Measurements from ENCODE around the gene RNF180.

RNF180 gene

GRCh38 chr5:64165500-64166200, at the start of gene RNF180:
Gene RNF180, plus strand, starts transcription at chr5:64165843. Its CDS starts 34,965 bp downstream, at chr5:64200808.
- DNase-seq (ENCODE audit: low spot score): peak; percentile 32

- no peak for DNase-seq (ENCODE audit: low spot score)
Observed at GRCh38 chr5:64125521-64125920, 40.1 kb upstream of the RNF180 start.

DNA sequence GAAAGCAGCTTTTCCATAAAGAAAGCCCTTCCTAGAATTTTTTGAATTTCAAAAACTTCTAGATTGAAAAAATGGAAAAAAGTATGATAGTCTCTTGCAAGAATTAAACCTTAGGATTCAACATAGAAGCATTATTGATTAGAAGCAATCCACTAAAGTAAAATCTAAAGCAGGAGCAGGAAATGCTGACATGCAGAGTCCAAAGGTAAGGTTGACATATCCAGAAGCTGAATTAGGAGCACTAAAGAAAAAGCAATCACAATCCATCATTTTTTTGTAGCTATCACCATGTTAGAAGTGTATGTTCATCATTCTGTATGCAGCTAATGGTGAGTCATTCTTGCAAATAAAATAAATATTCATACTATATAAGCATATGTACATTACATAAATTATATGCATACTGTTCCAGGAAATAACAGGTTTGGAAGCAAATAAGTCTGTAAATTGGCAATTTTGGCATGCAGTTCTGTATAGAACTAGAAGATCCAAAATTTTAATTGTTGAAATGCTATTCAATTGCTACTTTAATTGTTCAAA, 39.4 kb upstream of the RNF180 start:
- no peak for DNase-seq (ENCODE audit: low spot score)

- DNase-seq (ENCODE audit: low spot score): no peak
Observed at GRCh38 chr5:64140018-64140417, 25.6 kb upstream of the RNF180 start.

DNA sequence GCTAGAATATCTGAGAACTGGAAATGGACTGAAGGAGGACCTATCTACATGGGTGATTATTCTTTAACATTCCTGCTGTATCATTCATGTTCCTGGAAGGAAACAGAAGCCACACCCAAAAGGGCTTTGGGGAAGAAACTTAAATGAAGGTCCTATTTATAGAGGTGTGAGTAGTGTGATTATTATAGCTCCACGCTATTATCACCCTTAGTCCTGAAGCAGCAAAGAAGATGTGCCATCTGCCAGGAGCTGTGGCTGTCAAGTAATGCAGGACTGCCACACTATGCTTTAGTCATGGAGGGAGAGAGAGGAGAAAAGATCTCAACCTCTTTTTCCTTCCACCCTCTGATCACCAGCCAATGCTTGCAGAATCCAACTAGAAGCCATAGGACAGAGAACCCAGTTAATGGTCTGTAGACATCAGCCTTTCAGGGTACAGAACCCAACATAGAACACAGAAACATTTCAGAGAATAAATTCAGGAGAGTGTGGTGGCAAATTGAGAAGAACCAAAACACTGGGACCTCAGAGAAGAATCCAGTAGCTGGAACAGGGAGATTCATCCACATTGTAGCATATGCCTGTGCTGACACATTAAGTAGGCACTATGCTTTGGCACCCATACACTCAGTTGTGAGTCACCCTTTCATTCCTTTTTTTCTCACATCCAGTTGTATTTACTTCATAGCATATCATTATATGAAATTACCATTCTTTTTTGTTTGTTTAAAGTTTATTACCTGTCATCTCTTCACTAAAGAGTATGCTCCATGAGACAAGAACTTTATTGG, 21.0 kb upstream of the RNF180 start:
- no peak for DNase-seq (ENCODE audit: low spot score)

DNA sequence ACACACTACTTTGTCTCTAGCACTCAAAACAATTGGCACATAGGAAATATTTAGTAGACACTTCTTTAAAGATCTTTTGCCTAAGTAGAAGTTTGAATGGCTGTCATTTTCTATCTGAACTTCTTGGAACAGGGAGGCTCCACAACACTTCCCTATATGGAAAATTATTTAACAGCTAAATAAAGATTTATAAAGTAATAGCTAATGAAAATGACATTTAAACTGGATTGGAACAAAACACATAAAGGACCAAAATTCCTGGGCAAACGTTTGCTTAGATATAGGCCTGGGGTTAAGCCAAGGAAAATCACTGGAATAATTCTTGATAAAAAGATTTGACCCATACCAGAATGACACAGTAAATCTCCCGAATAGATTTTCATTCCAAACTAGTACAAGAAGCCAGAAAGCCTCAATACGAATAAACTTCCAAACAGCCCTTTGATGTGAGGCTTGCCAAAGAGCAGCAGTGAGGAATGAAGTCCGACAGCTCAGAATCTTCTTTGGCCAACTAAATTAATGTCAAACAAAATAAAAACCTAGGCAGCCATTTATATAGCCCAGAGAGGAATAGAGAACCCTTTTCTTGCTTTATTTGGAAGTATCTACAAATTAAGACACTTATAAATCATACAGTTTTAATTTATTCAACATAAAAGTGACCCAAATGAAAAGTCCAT, 20.3 kb upstream of the RNF180 start:
- DNase-seq (ENCODE audit: low spot score): no peak

- no peak for DNase-seq (ENCODE audit: low spot score)
Observed at GRCh38 chr5:64147379-64147778, 18.3 kb upstream of the RNF180 start.

- peak; percentile 66 for DNase-seq (ENCODE audit: low spot score)
Observed at GRCh38 chr5:64147849-64148441, 17.7 kb upstream of the RNF180 start.

GRCh38 chr5:64149268-64149667, 16.4 kb upstream of the RNF180 start:
- no peak for DNase-seq (ENCODE audit: low spot score)

DNA sequence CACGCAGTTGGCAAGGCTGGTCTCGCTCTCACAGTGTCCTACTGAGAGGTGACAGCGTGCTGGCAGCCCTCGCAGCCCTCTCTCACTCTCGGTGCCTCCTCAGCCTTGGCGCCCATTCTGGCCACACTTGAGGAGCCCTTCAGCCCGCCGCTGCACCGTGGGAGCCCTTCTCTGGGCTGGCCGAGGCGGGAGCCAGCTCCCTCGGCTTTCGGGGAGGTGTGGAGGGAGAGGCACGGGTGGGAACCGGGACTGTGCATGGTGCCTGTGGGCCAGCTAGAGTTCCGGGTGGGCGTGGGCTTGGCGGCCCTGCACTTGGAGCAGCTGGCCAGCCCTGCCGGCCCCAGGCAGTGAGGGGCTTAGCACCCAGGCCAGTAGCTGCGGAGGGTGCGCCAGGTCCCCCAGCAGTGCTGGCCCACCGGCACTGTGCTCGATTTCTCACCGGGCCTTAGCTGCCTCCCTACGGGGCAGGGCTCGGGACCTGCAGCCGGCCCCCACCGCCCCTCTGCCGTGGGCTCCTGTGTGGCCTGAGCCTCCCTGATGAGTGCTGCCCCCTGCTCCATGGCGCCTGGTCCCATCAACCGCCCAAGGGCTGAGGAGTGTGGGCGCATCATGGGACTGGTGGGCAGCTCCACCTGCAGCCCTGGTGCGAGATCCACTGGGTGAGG, 15.7 kb upstream of the RNF180 start:
- no peak for DNase-seq (ENCODE audit: low spot score)

DNA sequence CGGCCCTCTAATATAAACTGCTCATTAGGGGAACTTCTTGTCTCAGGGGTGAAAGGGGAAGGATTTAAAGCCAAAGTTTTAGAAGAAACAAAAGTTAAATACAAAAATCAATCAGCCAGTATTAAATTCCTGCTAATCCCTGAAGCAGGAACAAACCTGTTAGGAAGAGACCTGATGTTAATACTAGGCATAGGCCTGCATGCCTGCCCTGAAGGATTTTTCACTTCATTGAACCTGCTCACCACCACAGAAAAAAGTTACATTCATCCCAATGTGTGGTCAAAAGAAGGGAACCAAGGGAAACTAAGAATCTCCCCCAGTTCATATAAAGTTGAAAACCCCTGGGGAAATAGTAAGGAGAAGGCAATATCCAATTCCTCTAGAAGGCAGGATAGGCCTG, 9.4 kb upstream of the RNF180 start:
- DNase-seq (ENCODE audit: low spot score): no peak

GRCh38 chr5:64158827-64159226, 6.8 kb upstream of the RNF180 start:
- DNase-seq (ENCODE audit: low spot score): no peak

- DNase-seq (ENCODE audit: low spot score): no peak
Observed at GRCh38 chr5:64160201-64160600, 5.4 kb upstream of the RNF180 start.

GRCh38 chr5:64161420-64161819, 4.2 kb upstream of the RNF180 start:
- DNase-seq (ENCODE audit: low spot score): no peak

DNA sequence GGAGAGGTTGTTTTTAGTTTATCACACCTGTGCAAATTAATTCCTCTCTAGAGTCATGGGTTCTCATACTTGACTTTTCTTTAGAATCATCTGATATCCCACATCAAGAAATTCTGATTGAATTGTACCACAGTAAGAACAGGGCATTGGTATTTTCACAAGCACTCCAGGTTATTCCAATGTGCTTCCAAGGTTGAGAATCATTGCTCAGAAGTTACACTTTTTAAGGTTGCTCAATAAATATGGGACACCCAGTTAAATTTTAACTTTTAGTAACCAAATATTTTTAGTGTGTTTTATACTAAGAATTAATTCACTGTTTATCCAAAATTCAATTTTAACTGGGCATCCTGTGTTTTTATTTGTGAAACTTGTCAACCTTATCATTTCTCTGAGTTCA, 2.5 kb upstream of the RNF180 start:
- DNase-seq (ENCODE audit: low spot score): no peak

GRCh38 chr5:64163746-64164145, 1.9 kb upstream of the RNF180 start:
- no peak for DNase-seq (ENCODE audit: low spot score)

DNA sequence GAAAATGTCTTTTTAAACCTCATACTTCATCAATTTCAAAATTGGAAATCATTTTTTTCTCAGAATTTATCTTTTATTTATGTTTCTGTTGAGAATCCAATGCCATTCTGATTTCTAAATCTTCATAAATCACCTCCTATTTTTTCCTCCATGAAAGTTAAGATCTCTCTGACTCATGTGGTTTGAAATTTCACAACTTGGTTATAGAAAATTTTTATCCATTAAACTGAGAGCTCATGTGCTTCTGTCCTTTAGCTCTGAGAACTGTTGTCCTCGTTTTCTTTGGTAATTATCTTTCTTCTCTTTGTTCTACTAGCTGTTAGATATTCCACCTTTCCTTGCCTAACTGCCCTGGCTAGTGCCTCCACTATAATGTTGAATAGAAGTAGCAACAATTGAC, 1.5 kb upstream of the RNF180 start:
- DNase-seq (ENCODE audit: low spot score): no peak

GRCh38 chr5:64165160-64165499, 513 bp upstream of the RNF180 start:
- peak; percentile 28 for DNase-seq (ENCODE audit: low spot score)

DNA sequence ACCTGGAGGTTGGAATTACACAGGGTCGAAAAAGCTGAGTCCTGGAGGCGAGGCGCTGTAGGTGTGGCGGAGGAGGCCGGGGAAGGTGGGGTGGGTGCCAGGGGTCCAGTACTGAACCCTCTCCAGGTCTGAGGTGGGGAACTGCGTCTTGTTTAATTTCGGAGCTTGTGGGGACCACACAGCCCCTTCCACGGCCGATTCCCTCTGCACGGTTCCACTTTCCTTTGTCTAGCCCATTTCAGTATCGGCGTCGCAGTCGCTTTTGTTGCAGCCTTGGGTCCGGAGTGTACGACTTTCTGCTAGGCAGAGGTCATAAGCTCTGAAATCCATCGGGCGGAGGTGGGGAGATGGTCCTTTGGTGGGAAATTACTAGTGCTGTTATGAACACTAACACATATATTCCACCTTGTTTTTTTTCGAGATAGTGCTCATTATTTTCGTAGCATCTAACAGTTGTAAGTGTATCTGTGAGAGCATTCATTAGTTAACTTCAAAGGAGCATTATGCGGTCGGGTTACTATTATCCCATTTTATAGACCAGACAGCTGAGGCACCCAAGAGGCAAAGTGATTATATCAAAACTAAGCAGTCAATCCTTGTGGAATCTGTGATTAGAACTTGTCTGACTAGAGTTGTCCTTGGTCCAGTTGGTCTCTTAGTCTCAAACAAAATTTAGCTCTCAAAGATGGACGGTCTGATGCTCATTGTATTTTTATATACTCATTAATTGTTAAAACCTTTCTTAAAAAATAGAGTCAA, 737 bp downstream of the RNF180 start:
- peak; percentile 38 for DNase-seq (ENCODE audit: low spot score)

- no peak for DNase-seq (ENCODE audit: low spot score)
Observed at GRCh38 chr5:64176301-64176700, 10.7 kb downstream of the RNF180 start.

Data from cerebellar cortex (tissue), 1 donor.